Natural killer cell (primary cell): ENCODE measurements around the gene DNAJC5. TPM values are rescaled to one million over a fixed set of nuclear protein-coding genes. Genes with fewer than 3 reads are reported as not detected.

Experiments
- ATAC-seq, 3 donors: fragments of 150-1000 bp in 2 of 3; fragments of 200-7000 bp in 1 of 3; cut with Tn5 transposase; 1 replicate in 1 of 3; 2 replicates in 2 of 3; pipeline ENCODE4 v1.10.0; 2021; ENCODE audit warnings: mild to moderate bottlenecking in 2 of 3, moderate library complexity in 2 of 3
- DNase-seq, 2 donors: peaks; one replicate each; pipeline versions ENCODE4 v3.0.0 to v3.0.0-alpha.2; 2013 to 2021; ENCODE audit warnings: mixed read lengths in 1 of 2
- H3K27ac ChIP-seq: one replicate; pipeline ENCODE4 v1.5.1; 2013; ENCODE audit warnings: mild to moderate bottlenecking, low read length
- H3K27me3 ChIP-seq: one replicate; pipeline ENCODE4 v1.6.1; 2013; ENCODE audit warnings: low read length; ENCODE audit not compliant: control insufficient read depth, insufficient read depth
- H3K36me3 ChIP-seq: one replicate; pipeline ENCODE4 v1.6.1; 2013; ENCODE audit warnings: low read length; ENCODE audit not compliant: control insufficient read depth, insufficient read depth
- H3K4me1 ChIP-seq: one replicate; pipeline ENCODE4 v1.6.1; 2013; ENCODE audit warnings: low read length; ENCODE audit not compliant: control insufficient read depth, insufficient read depth
- H3K4me3 ChIP-seq: one replicate; pipeline ENCODE4 v1.5.1; 2013; ENCODE audit warnings: low read length
- H3K9me3 ChIP-seq: one replicate; pipeline ENCODE4 v1.6.1; 2013; ENCODE audit warnings: low read length; ENCODE audit not compliant: control insufficient read depth, insufficient read depth
- H3K27ac Mint-ChIP-seq, 2 donors: one replicate each; pipeline ENCODE4 v1.8.0; 2022; ENCODE audit warnings: mild to moderate bottlenecking in 2 of 2, mixed read lengths in 2 of 2, moderate library complexity in 1 of 2
- H3K27me3 Mint-ChIP-seq, 2 donors: one replicate each; pipeline ENCODE4 v1.8.0; 2022; ENCODE audit warnings: low read depth in 2 of 2, mixed read lengths in 2 of 2
- H3K36me3 Mint-ChIP-seq: one replicate; pipeline ENCODE4 v1.8.0; 2022; ENCODE audit warnings: mixed read lengths
- H3K4me1 Mint-ChIP-seq, 2 donors: one replicate each; pipeline ENCODE4 v1.8.0; 2022; ENCODE audit warnings: mixed read lengths in 2 of 2
- H3K4me3 Mint-ChIP-seq: one replicate; pipeline ENCODE4 v1.8.0; 2022; ENCODE audit warnings: mild to moderate bottlenecking, moderate library complexity, mixed read lengths
- H3K9me3 Mint-ChIP-seq, 2 donors: one replicate each; pipeline ENCODE4 v1.8.0; 2022; ENCODE audit warnings: mixed read lengths in 2 of 2
- CTCF ChIP-seq: fragments of 200-600 bp; IDR thresholded peaks from one replicate; pipeline ENCODE4 v1.8.0; 2022; ENCODE audit warnings: antibody characterized with exemption
- WGBS: methylation state at CpG from one replicate; pipeline ENCODE4 v1.1.7; 2013; ENCODE audit warnings: missing lambda C conversion rate; ENCODE audit not compliant: insufficient coverage; 5-methylcytosine and 5-hydroxymethylcytosine counted together
- intact Hi-C: fragments of 100-400 bp; cut with micrococcal nuclease; formaldehyde crosslinking; loops from one replicate; pipeline ENCODE4 v1.14.2; 2022
- total RNA-seq, 4 donors: library from RNA; stranded (reverse); fragments of 120-200 nt in 1 of 4; gene quantifications; one replicate each; pipeline versions ENCODE4 v1.2.3 to v1.2.4, GENCODE V29; 2013 to 2022

Gene DNAJC5
- total RNA-seq, 3 donors from 2014 or later (not counting 1 experiment from before 2014, with no cell fraction given) = 27.5 to 45.1 (median 42.8) TPM

- intact Hi-C loops = no loop called here
- ATAC-seq (no peak), DNase-seq (no peak)
- no peak overlapping the region for H3K4me3 ChIP-seq
- WGBS = 96% methylated on average over 25 of the region's 25 CpGs
- Mint-ChIP-seq H3K9me3 (no peaks in the 10 kb centered on the region), H3K36me3 (no peaks in the 10 kb centered on the region), H3K27me3 (no peaks in the 10 kb centered on the region), H3K27ac (no peak overlapping the region), H3K4me1 (peaks cover 6 to 14% of the 10 kb centered on the region in 2 donors), H3K4me3 (no peak overlapping the region)
- peaks cover 37% of the 10 kb centered on the region for H3K36me3 ChIP-seq
- peaks cover 15% of the 10 kb centered on the region for H3K4me1 ChIP-seq
- no peak for TF ChIP-seq CTCF
- no peaks in the 10 kb centered on the region for H3K27me3 ChIP-seq
- no peaks in the 10 kb centered on the region for H3K9me3 ChIP-seq
- H3K27ac ChIP-seq = no peak overlapping the region
These were observed 5.4 kb upstream of the DNAJC5 start for GRCh38 chr20:63889241-63890200.

- H3K27ac ChIP-seq = no peak overlapping the region
- no peak overlapping the region for H3K4me3 ChIP-seq
- no peak overlapping the region for H3K27ac Mint-ChIP-seq
- H3K36me3 Mint-ChIP-seq = no peaks in the 10 kb centered on the region
- H3K27me3 Mint-ChIP-seq = no peaks in the 10 kb centered on the region
- ATAC-seq (no peak), DNase-seq (no peak)
- peaks cover 37% of the 10 kb centered on the region for H3K36me3 ChIP-seq
- H3K4me1 Mint-ChIP-seq = peaks cover 6 to 8% of the 10 kb centered on the region in 2 donors
- intact Hi-C loops = no loop called here
- no peaks in the 10 kb centered on the region for H3K9me3 ChIP-seq
- no peak for TF ChIP-seq CTCF
- WGBS = 98% methylated on average over 7 of the region's 7 CpGs
- peaks cover 11% of the 10 kb centered on the region for H3K4me1 ChIP-seq
- H3K27me3 ChIP-seq = no peaks in the 10 kb centered on the region
- no peak overlapping the region for H3K4me3 Mint-ChIP-seq
- no peaks in the 10 kb centered on the region for H3K9me3 Mint-ChIP-seq
These were observed 4.7 kb upstream of the DNAJC5 start for GRCh38 chr20:63890201-63890576.

- Histone ChIP-seq H3K27ac (no peak overlapping the region), H3K9me3 (no peaks in the 10 kb centered on the region), H3K4me1 (peaks cover 8% of the 10 kb centered on the region), H3K4me3 (no peak overlapping the region), H3K36me3 (peaks cover 34% of the 10 kb centered on the region), H3K27me3 (no peaks in the 10 kb centered on the region)
- DNase-seq = no peak
- H3K4me3 Mint-ChIP-seq = no peak overlapping the region
- ATAC-seq = no peak
- no peaks in the 10 kb centered on the region for H3K9me3 Mint-ChIP-seq
- H3K36me3 Mint-ChIP-seq = no peaks in the 10 kb centered on the region
- H3K4me1 Mint-ChIP-seq = peaks cover 6 to 8% of the 10 kb centered on the region in 2 donors
- TF ChIP-seq CTCF = no peak
- intact Hi-C loops = no loop called here
- 91% methylated on average over 5 of the region's 7 CpGs for WGBS
- H3K27ac Mint-ChIP-seq = no peak overlapping the region
- no peaks in the 10 kb centered on the region for H3K27me3 Mint-ChIP-seq
These were observed 4.3 kb upstream of the DNAJC5 start for GRCh38 chr20:63890616-63891015.
